ENCODE data around the gene ITGB3. TPM values are rescaled to one million over a fixed set of nuclear protein-coding genes. Genes with fewer than 3 reads are reported as not detected.
A peak's percentile ranks its signal among the peaks of the same experiment; 100 is the strongest.

Gene ITGB3
- total and polyA plus RNA-seq, 2 donors from 2014 or later, result 7.1 to 88.8 TPM

- H3K27me3 ChIP-seq (ENCODE audit: control insufficient read depth, insufficient read depth, low read length), result no peaks in the 10 kb centered on the region
- no peak for TF ChIP-seq CTCF (IDR thresholded peaks at IDR 0.05; ENCODE audit: borderline replicate concordance, extremely low read depth, insufficient read depth)
- intact Hi-C loops (cut with DNase I), result no loop called here
- FAIRE-seq, result no peak
- no peak overlapping the region for H3K9ac ChIP-seq (ENCODE audit: low read length in 3 of 3)
- no peaks in the 10 kb centered on the region for H3K36me3 ChIP-seq (ENCODE audit: control insufficient read depth in 2 of 3, insufficient read depth in 3 of 3, low read length in 3 of 3)
- H3K27ac ChIP-seq (ENCODE audit: low read depth in 2 of 2, low read length in 2 of 2), result no peak overlapping the region
- no peak overlapping the region for H3K4me3 ChIP-seq (ENCODE audit: low read length in 3 of 3)
- H3K4me1 ChIP-seq (ENCODE audit: control insufficient read depth in 2 of 3, insufficient read depth in 2 of 3, low read depth in 1 of 3, low read length in 3 of 3), result peaks cover 0 to 5% (median 4%) of the 10 kb centered on the region in 3 donors
- no peaks in the 10 kb centered on the region for H3K9me3 ChIP-seq (ENCODE audit: control insufficient read depth in 2 of 3, insufficient read depth in 1 of 3, low read length in 3 of 3)
- DNase-seq, result no peak
These were observed 56.6 kb downstream of the ITGB3 start for GRCh38 chr17:47310186-47310733.

- no peaks in the 10 kb centered on the region for H3K9me3 ChIP-seq (ENCODE audit: control insufficient read depth in 2 of 3, insufficient read depth in 1 of 3, low read length in 3 of 3)
- H3K4me3 ChIP-seq (ENCODE audit: low read length in 3 of 3), result no peak overlapping the region
- no peaks in the 10 kb centered on the region for H3K27me3 ChIP-seq (ENCODE audit: control insufficient read depth, insufficient read depth, low read length)
- no peak for FAIRE-seq
- no peaks in the 10 kb centered on the region for H3K36me3 ChIP-seq (ENCODE audit: control insufficient read depth in 2 of 3, insufficient read depth in 3 of 3, low read length in 3 of 3)
- peaks cover 0 to 6% (median 0%) of the 10 kb centered on the region in 3 donors for H3K4me1 ChIP-seq (ENCODE audit: control insufficient read depth in 2 of 3, insufficient read depth in 2 of 3, low read depth in 1 of 3, low read length in 3 of 3)
- DNase-seq, result no peak
- H3K27ac ChIP-seq (ENCODE audit: low read depth in 2 of 2, low read length in 2 of 2), result no peak overlapping the region
- no peak overlapping the region for H3K9ac ChIP-seq (ENCODE audit: low read length in 3 of 3)
- intact Hi-C loops (cut with DNase I), result no loop called here
- TF ChIP-seq CTCF (IDR thresholded peaks at IDR 0.05; ENCODE audit: borderline replicate concordance, extremely low read depth, insufficient read depth), result no peak
These were observed 57.8 kb downstream of the ITGB3 start for GRCh38 chr17:47311420-47311819.

DNA sequence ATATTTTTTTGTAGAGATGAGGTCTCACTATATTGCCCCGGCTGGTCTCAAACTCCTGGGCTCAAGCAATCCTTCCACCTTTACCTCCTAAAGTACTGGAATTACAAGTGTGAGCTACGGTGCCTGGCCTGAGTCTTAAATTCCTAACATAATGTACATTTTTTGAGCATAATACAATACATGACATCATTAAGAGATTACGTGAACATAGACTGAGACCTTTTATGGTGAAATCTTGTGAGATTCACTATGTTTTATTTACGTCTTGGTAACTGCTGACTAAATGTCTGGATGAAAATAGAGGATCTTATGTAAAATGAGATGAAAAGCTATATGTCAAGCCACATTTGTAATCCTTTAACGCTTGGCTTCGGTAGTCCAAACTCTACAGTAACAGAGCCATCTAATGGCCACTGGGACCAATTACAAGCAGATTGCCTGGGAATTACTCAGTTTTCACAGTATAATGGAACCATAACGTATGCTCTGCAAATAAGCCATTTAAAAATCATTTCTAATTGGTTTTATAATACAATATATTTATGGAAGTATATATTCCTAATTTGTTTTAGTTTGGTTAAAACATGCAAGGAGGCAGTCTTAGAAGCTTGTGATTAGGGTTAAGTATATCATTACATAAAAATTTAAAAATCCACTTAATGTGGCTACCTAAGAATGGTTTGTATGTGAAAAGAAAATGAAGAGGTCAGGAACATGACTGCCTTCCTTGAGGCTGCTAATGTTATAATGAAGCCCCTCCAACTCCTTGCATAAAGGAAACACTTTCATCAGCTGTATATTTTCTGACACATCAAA lies 62.0 kb downstream of the ITGB3 start:
- Histone ChIP-seq H3K27me3 (ENCODE audit: control insufficient read depth, insufficient read depth, low read length) (no peaks in the 10 kb centered on the region), H3K9ac (ENCODE audit: low read length in 3 of 3) (peak overlapping the region in 1 of 3 donors; percentile 17), H3K9me3 (ENCODE audit: control insufficient read depth in 2 of 3, insufficient read depth in 1 of 3, low read length in 3 of 3) (peaks cover 0 to 2% (median 0%) of the 10 kb centered on the region in 3 donors), H3K4me1 (ENCODE audit: control insufficient read depth in 2 of 3, insufficient read depth in 2 of 3, low read depth in 1 of 3, low read length in 3 of 3) (peaks cover 0 to 6% (median 0%) of the 10 kb centered on the region in 3 donors), H3K4me3 (ENCODE audit: low read length in 3 of 3) (no peak overlapping the region), H3K36me3 (ENCODE audit: control insufficient read depth in 2 of 3, insufficient read depth in 3 of 3, low read length in 3 of 3) (no peaks in the 10 kb centered on the region), H3K27ac (ENCODE audit: low read depth in 2 of 2, low read length in 2 of 2) (no peak overlapping the region)
- DNase-seq (peak in 2 of 5 donors; percentile 73 to 84), FAIRE-seq (peak; percentile 94)
- peak; percentile 81 for TF ChIP-seq CTCF (IDR thresholded peaks at IDR 0.05; ENCODE audit: borderline replicate concordance, extremely low read depth, insufficient read depth)
- intact Hi-C loops (cut with DNase I), result loop anchor here (5.0 kb wide), 1 partner anchor 83 kb away; no protein-coding TSS in a partner anchor

Measured in kidney (tissue), 14 donors.